NB4 (cell line): Measurements from ENCODE around the gene NDUFAF4.

Experiments
- DNase-seq: peaks from one replicate; pipeline ENCODE4 v3.0.0; 2010; ENCODE audit warnings: low read depth
- H3K4me3 ChIP-seq: one replicate; pipeline ENCODE4 v1.5.1; 2011; ENCODE audit warnings: mild to moderate bottlenecking, low read depth, low read length, moderate library complexity
- CTCF ChIP-seq: IDR thresholded peaks from one replicate; pipeline ENCODE4 v1.5.1; 2012; ENCODE audit warnings: low read depth, low read length
- MYC ChIP-seq: IDR thresholded peaks from 2 replicates; pipeline ENCODE4 v1.6.1; 2011; ENCODE audit warnings: low read depth, low read length
- POLR2A ChIP-seq: IDR thresholded peaks from 2 replicates; pipeline ENCODE4 v1.6.1; 2011; ENCODE audit warnings: mild to moderate bottlenecking; ENCODE audit not compliant: insufficient read length; ENCODE audit errors: extremely low read depth
- TF ChIP-seq, protein P1 (sequence below): IDR thresholded peaks from 2 replicates; pipeline ENCODE4 v1.6.1; 2011; ENCODE audit warnings: low read depth, low read length

Gene NDUFAF4

DNA sequence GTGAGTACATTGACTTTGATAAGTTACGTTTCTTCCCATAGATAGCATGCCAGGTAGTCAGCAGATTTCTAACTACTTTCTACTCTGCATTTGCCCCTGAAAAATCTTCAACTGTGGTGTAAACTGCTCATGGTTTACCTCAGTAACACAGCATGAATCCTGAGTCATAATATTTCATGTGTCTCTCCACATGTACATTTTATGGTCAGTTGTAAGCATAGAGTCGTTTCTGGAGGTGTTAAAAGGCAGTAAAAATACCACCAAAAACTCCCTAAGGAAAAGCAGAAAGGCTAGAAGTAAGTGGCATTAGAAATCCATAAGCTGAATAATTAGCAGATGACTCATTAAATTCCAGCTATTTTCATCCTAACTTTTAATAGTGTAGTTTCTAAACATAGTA, 56.3 kb downstream of the NDUFAF4 start:
- TF ChIP-seq CTCF: no peak
- TF ChIP-seq, protein P1, sequence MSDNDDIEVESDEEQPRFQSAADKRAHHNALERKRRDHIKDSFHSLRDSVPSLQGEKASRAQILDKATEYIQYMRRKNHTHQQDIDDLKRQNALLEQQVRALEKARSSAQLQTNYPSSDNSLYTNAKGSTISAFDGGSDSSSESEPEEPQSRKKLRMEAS: no peak
- no peak for TF ChIP-seq POLR2A
- TF ChIP-seq MYC: no peak
- no peak for DNase-seq
- no peak overlapping the region for H3K4me3 ChIP-seq
